HepG2 (cell line): Measurements from ENCODE around the gene MMP24OS. TPM values are rescaled to one million over a fixed set of nuclear protein-coding genes. Genes with fewer than 3 reads are reported as not detected.

ENCODE experiments used
- ASH2L ChIP-seq: fragments of 300-600, 200-600 bp; sonication (generic); IDR thresholded peaks from 2 replicates; pipeline ENCODE4 v1.7.0; 2017; ENCODE audit warnings: low read depth, mild to moderate bottlenecking, moderate library complexity, mixed read lengths, low read length; ENCODE audit not compliant: insufficient read length
- CHCHD3 ChIP-seq: sonication (generic); formaldehyde crosslinking; IDR thresholded peaks from 2 replicates; pipeline ENCODE4 v1.8.0; 2022; ENCODE audit warnings: mild to moderate bottlenecking, missing genetic modification reagents, moderate library complexity
- EP300 ChIP-seq, 3 experiments: sonication (generic) in 1 of 3; formaldehyde crosslinking in 1 of 3; IDR thresholded peaks; 2 replicates each; pipeline versions ENCODE4 v1.5.1 to v1.6.1; 2011 to 2020; ENCODE audit warnings: low read depth in 2 of 3, low read length in 2 of 3, borderline replicate concordance in 1 of 3, improper control_type of control experiment in 1 of 3, mild to moderate bottlenecking in 1 of 3, missing genetic modification reagents in 1 of 3, moderate library complexity in 1 of 3
- ERF ChIP-seq: IDR thresholded peaks from 2 replicates; pipeline ENCODE4 v1.6.1; 2018; ENCODE audit warnings: missing biosample characterization, missing genetic modification reagents
- FOSL2 ChIP-seq: sonication (generic); formaldehyde crosslinking; IDR thresholded peaks from 2 replicates; pipeline ENCODE4 v1.4.0; 2020; ENCODE audit warnings: missing genetic modification reagents
- FOXA1 ChIP-seq, 2 experiments: fragments of 450-650 bp in 1 of 2; sonication (generic) in 1 of 2; formaldehyde crosslinking in 1 of 2; IDR thresholded peaks; 2 replicates each; pipeline versions ENCODE4 v1.4.0 to v1.6.1; 2016 to 2020; ENCODE audit warnings: missing genetic modification reagents in 1 of 2
- FOXA3 ChIP-seq: IDR thresholded peaks from 2 replicates; pipeline ENCODE4 v1.6.1; 2016; ENCODE audit warnings: missing genetic modification reagents, missing compliant biosample characterization
- GABPA ChIP-seq, 2 experiments: IDR thresholded peaks; 2 replicates each; pipeline ENCODE4 v1.6.1; 2011 to 2016; ENCODE audit warnings: low read depth in 2 of 2, low read length in 1 of 2, missing biosample characterization in 1 of 2, missing genetic modification characterization in 1 of 2
- MBD4 ChIP-seq: IDR thresholded peaks from 2 replicates; pipeline ENCODE4 v1.6.1; 2012; ENCODE audit warnings: low read length, inconsistent platforms, borderline replicate concordance
- MIER3 ChIP-seq: IDR thresholded peaks from 2 replicates; pipeline ENCODE4 v1.6.1; 2016; ENCODE audit warnings: missing compliant biosample characterization, borderline replicate concordance
- MXI1 ChIP-seq: IDR thresholded peaks from 3 replicates; pipeline ENCODE4 v1.6.1; 2012; ENCODE audit warnings: low read depth, low read length, inconsistent platforms, borderline replicate concordance
- NFIB ChIP-seq: sonication (generic); formaldehyde crosslinking; IDR thresholded peaks from 2 replicates; pipeline ENCODE4 v1.9.0; 2021; ENCODE audit warnings: missing genetic modification reagents, mild to moderate bottlenecking, borderline replicate concordance
- NR2F6 ChIP-seq, 2 experiments: IDR thresholded peaks; 2 replicates each; pipeline ENCODE4 v1.6.1; 2016; ENCODE audit warnings: antibody characterized with exemption in 1 of 2, mild to moderate bottlenecking in 1 of 2
- POGZ ChIP-seq: sonication (generic); formaldehyde crosslinking; IDR thresholded peaks from 2 replicates; pipeline ENCODE4 v1.4.0; 2020; ENCODE audit warnings: mild to moderate bottlenecking, missing genetic modification reagents
- SMC3 ChIP-seq: IDR thresholded peaks from 2 replicates; pipeline ENCODE4 v1.6.1; 2011; ENCODE audit warnings: low read length, improper control_type of control experiment
- SOX13 ChIP-seq, 3 experiments: fragments of 450-650 bp in 1 of 3; sonication (generic) in 1 of 3; formaldehyde crosslinking in 1 of 3; IDR thresholded peaks in 2 of 3; conservative IDR thresholded peaks in 1 of 3; 2 replicates each; pipeline versions ENCODE4 v1.5.0 to v1.6.1; 2016 to 2020; ENCODE audit warnings: antibody characterized with exemption in 1 of 3, mild to moderate bottlenecking in 1 of 3, missing compliant biosample characterization in 1 of 3, missing genetic modification reagents in 1 of 3, moderate library complexity in 1 of 3
- TEAD3 ChIP-seq: optimal IDR thresholded peaks from 2 replicates; pipeline ENCODE3; 2016; ENCODE audit warnings: borderline replicate concordance
- XRCC5 ChIP-seq: fragments of 200-400 bp; formaldehyde crosslinking; optimal IDR thresholded peaks from 2 replicates; pipeline ENCODE3; 2017; ENCODE audit warnings: mild to moderate bottlenecking, low read length
- ZEB1 ChIP-seq: IDR thresholded peaks from 2 replicates; pipeline ENCODE4 v1.6.1; 2012; ENCODE audit warnings: mild to moderate bottlenecking, low read depth, inconsistent platforms; ENCODE audit not compliant: insufficient replicate concordance
- ZNF335 ChIP-seq: sonication (generic); formaldehyde crosslinking; IDR thresholded peaks from 2 replicates; pipeline ENCODE4 v1.4.0; 2020; ENCODE audit warnings: missing genetic modification reagents
- ZNF441 ChIP-seq: sonication (generic); formaldehyde crosslinking; IDR thresholded peaks from 2 replicates; pipeline ENCODE4 v1.7.0; 2021; ENCODE audit warnings: missing genetic modification reagents, borderline replicate concordance
- ZNF589 ChIP-seq: sonication (generic); formaldehyde crosslinking; conservative IDR thresholded peaks from 2 replicates; pipeline ENCODE4 v1.8.0; 2022; ENCODE audit warnings: mild to moderate bottlenecking, moderate library complexity, missing genetic modification reagents
- ZNF644 ChIP-seq: IDR thresholded peaks from 2 replicates; pipeline ENCODE4 v1.6.1; 2016; ENCODE audit warnings: low read depth
- polyA plus RNA-seq, 8 experiments: library from polyadenylated mRNA; depleted of rRNA in 3 of 8; stranded (reverse) in 7 of 8; unstranded in 1 of 8; fragments of >200 nt; fragmentation: Illumina TruSeq in 4 of 8; extraction: Trizol in 4 of 8; gene quantifications; 2 replicates each; pipeline versions ENCODE4 v1.2.1 to v1.2.3, GENCODE V29; 2011 to 2016; ENCODE audit warnings: low read depth in 4 of 8, missing spikeins in 1 of 8, mixed read lengths in 1 of 8; ENCODE audit not compliant: insufficient read depth in 1 of 8
- total RNA-seq, 5 experiments: library from RNA; depleted of rRNA; stranded (reverse); fragments of >200 nt; fragmentation: Illumina TruSeq; extraction: Trizol; gene quantifications; 2 replicates each; pipeline ENCODE4 v1.2.3, GENCODE V29; 2016; ENCODE audit warnings: low read depth in 1 of 5
- TF ChIP-seq, protein P1 (sequence below): IDR thresholded peaks from 2 replicates; pipeline ENCODE4 v1.6.1; 2016; ENCODE audit warnings: low read depth
- TF ChIP-seq, protein P2 (sequence below): sonication (generic); formaldehyde crosslinking; IDR thresholded peaks from 2 replicates; pipeline ENCODE4 v1.4.0; 2020; ENCODE audit warnings: mild to moderate bottlenecking, missing genetic modification reagents

Gene MMP24OS
- total and polyA plus RNA-seq, 2 of the 13 experiments (the other 11 are each of a cell fraction or from before 2014, with no cell fraction given), result 6.0 to 8.5 TPM

- TF ChIP-seq, protein P1, sequence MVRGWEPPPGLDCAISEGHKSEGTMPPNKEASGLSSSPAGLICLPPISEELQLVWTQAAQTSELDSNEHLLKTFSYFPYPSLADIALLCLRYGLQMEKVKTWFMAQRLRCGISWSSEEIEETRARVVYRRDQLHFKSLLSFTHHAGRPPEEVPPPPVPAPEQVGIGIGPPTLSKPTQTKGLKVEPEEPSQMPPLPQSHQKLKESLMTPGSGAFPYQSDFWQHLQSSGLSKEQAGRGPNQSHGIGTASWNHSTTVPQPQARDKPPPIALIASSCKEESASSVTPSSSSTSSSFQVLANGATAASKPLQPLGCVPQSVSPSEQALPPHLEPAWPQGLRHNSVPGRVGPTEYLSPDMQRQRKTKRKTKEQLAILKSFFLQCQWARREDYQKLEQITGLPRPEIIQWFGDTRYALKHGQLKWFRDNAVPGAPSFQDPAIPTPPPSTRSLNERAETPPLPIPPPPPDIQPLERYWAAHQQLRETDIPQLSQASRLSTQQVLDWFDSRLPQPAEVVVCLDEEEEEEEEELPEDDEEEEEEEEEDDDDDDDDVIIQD (CRISPR knock-in tag), result 0 out of 2 replicates have a peak, but pooled peaks have one; percentile 34
- TF ChIP-seq ERF (CRISPR knock-in tag) (peak; percentile 34; the same call in 1 of the 2 replicates), MXI1 (0 out of 3 replicates have a peak, but pooled peaks have one; percentile 4), FOXA1 (IDR thresholded peaks at IDR 0.05) (no peak), FOXA1 (CRISPR knock-in tag; IDR thresholded peaks at IDR 0.05) (peak; percentile 74), ZEB1 (peak; percentile 11), ASH2L (no peak), ZNF589 (peak; percentile 17; the same call in 1 of the 2 replicates), ZNF441 (no peak), ZNF335 (peak; percentile 88; the same call in 1 of the 2 replicates), MIER3 (peak; percentile 70; the same call in 1 of the 2 replicates), TEAD3 (CRISPR knock-in tag) (peak; percentile 77), SMC3 (peak; percentile 51; the same call in 1 of the 2 replicates), EP300 (IDR thresholded peaks at IDR 0.05; ENCODE audit: low read depth in 2 of 2, low read length in 2 of 2) (peak in 1 of 2 experiments; percentile 70; a peak in 1 of 4 replicates), EP300 (CRISPR knock-in tag; IDR thresholded peaks at IDR 0.05; ENCODE audit: borderline replicate concordance) (no peak), CHCHD3 (no peak), GABPA (IDR thresholded peaks at IDR 0.05; ENCODE audit: low read depth, low read length) (no peak), GABPA (CRISPR knock-in tag; IDR thresholded peaks at IDR 0.05; ENCODE audit: low read depth) (peak; percentile 27; the same call in 1 of the 2 replicates), POGZ (0 out of 2 replicates have a peak, but pooled peaks have one; percentile 38), XRCC5 (peak; percentile 39), NFIB (CRISPR knock-in tag) (no peak), SOX13 (IDR thresholded peaks at IDR 0.05) (no peak), SOX13 (CRISPR knock-in tag; conservative IDR thresholded peaks at IDR 0.05 in 1 of 2, IDR thresholded peaks at IDR 0.05 in 1 of 2) (peak in 1 of 2 experiments; percentile 45; a peak in 1 of 4 replicates), MBD4 (no peak), ZNF644 (CRISPR knock-in tag) (peak; percentile 79), NR2F6 (IDR thresholded peaks at IDR 0.05) (0 out of 2 replicates have a peak, but pooled peaks have one; percentile 28), NR2F6 (CRISPR knock-in tag; IDR thresholded peaks at IDR 0.05) (0 out of 2 replicates have a peak, but pooled peaks have one; percentile 36), FOSL2 (CRISPR knock-in tag) (peak; percentile 73), FOXA3 (CRISPR knock-in tag) (peak; percentile 69)
- TF ChIP-seq, protein P2, sequence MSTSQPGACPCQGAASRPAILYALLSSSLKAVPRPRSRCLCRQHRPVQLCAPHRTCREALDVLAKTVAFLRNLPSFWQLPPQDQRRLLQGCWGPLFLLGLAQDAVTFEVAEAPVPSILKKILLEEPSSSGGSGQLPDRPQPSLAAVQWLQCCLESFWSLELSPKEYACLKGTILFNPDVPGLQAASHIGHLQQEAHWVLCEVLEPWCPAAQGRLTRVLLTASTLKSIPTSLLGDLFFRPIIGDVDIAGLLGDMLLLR (CRISPR knock-in tag), result no peak
Measured at GRCh38 chr20:35320396-35321126, 42.6 kb upstream of the MMP24OS start (continued).
